Stromal cell of bone marrow (primary cell): ENCODE measurements around the gene OTOF.
"Not testable (repeated sequence)": the region's sequence is repeated elsewhere in the genome, so short reads cannot be mapped to it uniquely, and the experiment has no call there.

ENCODE experiments used
- DNase-seq: peaks from one replicate; pipeline ENCODE4 v3.0.0-alpha.2; 2012; ENCODE audit warnings: low read depth

Gene OTOF

DNA sequence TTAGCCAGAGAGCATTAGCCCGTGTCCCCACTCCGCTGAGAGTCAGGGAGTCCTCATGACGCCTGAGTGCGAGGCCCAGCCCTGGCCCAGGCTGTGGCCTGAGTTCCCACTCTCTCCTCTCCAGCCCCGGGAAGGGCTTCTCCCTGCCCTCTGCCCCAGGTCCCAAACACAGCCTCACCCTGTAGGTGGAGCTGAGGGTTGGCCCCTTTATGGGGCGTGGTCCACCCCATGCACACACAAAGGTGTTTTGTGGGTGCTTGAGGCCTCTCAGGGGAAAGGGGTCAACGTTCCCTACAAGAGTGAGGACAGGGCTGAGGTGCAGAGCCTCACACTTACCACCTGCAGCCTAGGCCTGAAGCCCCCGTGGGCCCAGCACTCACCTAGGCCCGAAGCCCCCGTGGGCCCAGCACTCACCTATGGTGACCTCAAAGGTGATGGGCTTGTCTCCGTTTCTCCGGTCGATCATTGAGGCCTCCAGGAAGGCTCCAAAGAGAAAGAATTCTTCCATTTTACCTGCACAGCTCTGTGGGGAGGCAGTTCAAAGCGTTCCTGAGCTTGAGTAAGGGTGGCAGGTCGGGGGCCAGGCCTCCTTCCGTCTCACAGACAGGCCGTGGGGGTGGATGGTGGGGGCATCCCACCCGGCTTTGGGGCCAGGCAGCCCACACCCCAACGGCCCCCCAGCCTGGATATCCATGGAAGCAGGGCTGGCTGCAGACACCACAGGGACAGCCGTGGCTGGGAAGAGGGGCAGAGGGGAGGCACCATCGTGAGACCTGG is 2.1 kb upstream of the OTOF start:
- DNase-seq = no peak

DNA sequence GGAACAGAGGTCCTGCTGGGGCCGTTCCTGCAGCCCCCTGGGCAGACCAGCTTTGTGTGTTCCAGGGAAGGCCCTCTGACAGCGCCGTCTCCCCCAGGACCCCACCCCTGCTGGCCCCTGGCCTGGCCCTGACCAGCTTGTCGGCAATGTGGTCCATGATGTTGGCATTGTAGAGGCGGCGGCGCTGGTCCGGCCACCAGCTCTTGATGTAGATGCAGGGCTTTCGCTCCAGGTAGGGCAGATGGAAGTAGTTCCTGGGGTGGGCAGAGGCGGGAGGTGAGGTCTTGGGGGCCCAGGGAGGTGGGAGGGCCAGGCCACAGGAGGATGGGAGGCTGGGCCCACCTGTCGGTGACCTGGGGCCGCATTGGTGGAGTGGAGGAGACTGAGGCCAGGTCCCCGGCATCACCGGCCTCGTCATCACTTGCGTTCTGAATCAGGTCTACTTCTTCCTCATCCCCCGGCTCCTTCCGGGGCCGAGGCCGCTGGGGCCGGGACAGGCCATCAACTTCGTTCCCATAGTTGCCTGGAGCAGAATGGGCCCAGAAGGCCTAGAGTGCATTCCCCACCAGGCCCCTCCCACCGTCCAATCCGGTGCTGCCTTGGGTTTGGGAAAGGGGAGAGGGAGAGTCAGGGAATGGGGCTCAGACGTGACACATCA is 1.3 kb upstream of the OTOF start:
- DNase-seq = no peak

DNA sequence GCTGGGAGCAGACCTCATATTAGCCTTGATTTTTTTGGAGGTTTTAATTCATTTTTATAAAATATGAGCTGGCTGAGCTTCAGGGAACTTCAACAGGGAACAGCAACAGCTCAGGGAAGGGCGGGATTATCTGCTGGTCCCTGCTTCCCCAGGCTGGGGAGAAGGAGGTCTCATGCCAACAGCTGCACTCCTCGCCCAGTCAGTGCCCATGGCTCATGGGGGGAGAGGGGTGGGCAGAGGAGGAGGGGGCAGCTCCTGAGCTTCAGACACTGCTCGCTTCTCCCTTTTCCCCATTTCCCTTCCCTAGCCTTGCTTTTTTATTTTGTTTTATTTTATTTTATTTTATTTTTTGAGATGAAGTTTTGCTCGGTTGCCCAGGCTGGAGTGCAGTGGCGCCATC is 442 bp upstream of the OTOF start:
- DNase-seq = no peak

DNA sequence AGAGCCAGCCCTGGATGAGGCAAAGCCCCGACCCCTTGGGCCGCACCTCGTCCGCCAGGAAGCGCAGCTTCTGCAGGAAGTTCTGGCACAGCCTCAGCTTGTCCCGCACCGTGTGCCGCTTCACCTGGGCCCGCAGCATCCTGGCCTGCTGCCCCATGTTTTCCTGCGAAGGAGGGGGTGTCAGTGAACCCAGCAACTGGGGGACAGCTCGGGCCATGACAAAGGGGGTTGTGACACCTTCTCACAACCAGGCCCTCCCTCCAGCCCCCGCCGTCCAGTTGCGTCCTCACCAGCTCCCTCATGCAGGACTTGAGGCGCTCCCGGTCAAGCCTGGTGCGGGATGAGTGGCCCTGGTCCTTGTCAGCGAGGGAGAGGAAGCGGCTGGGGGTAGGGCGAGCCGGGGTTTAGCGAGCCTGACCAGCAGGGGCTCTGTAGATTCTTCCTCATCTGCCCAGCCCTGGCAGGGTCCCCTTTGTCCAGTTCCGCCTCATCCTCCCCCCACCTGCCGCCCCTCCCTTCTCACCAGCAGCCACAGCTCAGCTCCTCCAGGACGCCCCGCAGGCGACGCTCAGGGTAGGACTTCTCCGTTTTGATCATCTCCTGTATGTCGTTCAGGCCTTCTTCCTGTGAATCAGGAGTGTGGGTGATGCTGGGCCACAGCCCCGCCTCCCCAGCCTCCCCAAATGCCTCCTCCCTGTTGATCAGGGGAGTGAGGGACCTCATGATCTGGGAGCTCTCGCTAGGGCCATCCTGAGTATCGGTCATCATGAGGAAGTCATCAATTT is 606 bp downstream of the OTOF start:
- no peak for DNase-seq

DNA sequence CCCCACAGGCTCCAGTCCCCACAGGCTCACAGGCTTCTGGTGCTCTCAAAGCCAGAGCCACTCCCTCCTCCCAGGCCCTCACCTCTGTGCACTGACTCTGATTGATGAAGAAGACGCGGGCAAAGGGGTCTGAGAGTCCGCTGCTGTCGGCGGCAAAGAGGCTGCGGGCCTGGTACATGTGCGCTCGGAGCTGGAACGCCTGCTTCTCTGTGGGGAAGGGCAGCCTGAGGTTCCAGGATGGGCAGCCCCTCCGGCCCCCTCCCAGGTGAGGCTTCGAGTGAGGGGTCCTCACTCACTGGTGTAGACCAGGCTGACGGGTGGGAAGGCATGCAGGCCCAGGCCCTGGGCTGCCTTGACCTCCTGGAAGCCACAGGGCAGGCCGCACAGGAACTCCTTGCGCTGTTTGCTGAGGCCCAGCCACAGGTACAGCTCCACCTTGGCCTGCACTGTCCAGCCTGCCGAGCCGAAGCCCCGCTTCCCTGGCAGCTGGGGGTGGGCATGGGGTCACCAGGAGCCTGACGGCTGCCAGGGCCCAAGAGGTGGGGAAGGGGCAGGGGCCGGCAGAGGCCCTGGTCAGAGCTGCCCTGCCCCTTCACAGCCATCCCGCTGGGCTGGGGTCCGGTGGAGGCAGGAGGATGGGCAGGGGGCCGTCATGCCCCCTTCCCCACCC is 2.0 kb downstream of the OTOF start:
- DNase-seq = no peak

DNA sequence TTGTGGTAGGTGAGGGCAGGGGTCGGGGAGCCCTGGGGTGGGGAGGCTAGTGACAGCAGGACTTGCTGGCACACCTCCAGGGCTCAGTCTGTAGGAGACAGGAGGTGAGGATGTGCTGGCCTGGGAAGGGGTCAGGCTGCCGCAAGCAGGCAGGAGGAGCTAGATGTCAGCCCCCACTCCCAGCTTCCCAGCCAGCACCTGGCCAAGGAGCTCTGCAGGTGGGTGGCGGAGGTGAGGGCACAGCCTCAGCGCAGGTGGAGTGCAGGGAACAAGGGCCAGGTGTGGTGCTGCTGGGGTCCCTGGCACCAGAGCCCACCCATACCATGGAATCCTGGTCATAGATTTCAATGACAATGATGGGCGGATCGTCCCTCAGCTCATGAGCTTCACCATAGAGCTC is 2.9 kb downstream of the OTOF start:
- DNase-seq = no peak

DNA sequence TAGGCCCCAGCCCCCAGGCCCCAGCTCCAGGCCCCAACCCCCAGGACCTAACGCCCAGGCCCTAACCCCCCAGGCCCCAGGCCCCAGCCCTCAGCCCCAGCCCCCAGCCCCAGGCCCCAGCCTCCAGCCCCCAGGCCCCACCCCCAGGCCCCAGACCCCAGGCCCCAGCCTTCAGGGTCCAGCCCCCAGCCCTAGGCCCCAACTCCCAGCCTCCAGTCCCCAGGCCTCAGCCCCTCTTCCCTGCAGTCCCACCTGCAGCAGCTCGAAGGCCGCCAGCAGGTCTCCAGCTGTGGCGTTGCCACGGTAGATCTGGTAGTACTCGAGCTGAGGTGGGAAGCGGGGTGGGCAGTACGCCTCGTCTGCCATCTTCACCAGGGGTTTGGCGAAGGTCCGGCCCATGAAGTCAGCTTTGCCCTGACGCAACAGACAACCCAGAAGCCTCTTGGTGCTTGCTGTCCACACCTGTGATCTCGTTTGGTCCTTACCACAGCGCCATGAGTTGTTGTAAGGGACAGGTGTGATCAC is 3.6 kb downstream of the OTOF start:
- DNase-seq = no peak

DNA sequence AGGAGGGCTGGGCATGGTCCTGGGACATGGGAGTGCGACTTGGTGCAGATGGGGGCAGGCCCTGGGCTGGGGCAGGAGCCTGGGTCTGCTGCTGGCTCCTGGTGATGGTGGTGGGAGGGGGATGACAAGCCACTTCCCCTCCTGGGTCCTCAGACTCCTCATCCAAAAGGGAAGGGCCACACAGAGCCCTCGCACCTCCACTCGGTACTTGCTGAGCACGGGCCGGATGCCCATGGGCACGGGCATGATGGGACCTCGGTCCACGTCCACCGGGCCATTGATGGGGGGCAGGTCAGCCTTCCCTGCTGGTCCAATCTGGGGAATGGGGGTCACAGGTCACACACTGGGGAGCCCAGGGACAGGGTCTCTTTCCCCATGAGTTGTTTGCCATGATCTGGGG is 4.1 kb downstream of the OTOF start:
- no peak for DNase-seq

DNA sequence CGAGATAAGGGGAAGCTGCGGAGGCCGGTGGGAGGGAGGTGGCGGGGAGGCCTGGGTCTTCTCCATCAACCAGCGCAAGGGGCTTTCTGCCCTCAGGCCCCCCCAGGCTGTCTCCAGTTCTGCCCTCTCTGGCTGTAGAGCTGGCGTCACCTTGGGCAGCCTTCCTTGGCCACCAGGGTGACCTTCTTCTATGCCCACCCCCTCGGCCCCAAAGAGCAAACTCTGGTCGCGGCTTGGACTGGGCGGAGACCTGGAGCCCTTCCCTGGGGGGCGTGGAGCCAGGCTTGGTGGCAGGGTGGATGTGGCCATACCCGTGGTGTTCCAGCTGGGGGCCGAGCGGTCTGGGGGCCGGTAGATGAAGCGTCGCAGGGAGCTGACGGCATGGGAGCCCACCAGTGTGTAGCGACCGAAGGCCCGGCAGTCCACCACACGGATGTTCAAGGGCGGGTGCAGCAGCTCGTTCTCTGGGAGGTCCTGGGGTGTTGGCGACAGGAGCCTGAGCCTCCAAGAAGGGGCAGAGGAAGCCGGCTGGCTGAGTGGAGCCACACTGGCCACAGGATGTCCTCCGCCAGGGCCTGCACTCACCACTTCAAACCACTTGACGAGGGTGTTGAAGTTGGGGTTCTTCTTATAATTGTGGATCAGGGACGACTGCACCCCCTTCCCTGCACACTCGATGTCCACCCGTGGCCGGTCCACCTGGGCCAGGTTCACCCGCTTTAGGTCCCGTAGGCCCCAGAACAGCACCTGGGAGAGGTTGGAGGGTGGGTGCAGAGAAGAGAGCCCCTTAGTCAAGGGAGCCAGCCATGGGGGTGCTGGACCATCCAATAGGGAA is 4.9 kb downstream of the OTOF start:
- no peak for DNase-seq

DNA sequence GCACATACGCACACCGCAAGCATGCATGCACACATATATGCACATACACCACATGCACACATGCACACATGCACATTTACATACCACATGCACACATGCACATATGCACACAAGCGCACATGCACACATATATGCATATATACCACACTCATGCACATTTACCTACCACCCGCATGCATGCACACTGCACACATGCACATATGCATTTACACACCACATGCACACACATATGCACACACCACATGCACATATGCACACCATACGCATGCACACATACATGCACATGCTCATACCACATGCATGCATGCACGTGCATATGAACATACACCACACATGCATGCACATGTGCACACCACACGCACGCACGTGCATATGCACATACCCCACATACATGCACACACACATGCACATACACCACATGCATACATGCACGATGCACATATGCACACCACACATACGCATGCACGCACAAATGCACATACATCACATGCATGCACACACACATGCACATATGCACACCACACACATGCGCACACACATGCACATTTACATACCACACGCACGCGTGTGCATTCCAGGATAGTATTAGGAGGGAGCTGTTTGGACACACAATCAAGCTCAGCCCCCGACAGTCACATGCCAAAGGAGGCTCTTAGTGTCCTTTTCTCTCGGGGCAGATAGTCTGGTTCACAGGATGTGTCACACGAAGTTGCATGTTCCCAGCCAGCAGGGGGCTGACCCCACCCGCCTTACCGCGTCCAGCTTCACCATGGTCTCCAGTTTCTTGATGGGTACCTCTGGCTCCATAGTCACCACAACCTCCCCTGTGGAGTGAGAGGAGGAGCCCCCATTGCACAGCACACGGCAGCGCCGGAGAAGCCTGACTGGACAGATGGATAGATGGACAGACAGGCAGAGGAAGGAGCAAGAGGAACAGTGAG is 5.9 kb downstream of the OTOF start:
- DNase-seq = no peak

DNA sequence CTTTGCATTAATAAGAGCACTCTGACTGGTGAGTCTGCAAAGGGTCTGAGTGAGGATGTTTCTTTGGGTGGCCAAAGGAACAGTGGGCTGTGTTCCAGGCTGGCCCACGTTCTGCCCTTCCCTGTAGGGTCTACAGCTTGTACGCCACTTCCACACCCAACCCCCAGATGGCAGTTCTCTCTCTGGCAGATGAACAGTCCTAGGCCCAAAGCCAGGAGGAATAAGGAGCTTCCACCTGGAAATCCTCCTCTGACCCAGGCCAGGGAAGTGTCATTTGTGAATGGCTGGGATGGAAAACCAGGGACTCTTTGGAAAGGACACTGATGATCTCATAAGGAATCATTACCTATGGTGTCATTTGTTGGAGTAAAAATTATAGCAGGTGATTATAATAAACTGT is 6.6 kb downstream of the OTOF start:
- no peak for DNase-seq

DNA sequence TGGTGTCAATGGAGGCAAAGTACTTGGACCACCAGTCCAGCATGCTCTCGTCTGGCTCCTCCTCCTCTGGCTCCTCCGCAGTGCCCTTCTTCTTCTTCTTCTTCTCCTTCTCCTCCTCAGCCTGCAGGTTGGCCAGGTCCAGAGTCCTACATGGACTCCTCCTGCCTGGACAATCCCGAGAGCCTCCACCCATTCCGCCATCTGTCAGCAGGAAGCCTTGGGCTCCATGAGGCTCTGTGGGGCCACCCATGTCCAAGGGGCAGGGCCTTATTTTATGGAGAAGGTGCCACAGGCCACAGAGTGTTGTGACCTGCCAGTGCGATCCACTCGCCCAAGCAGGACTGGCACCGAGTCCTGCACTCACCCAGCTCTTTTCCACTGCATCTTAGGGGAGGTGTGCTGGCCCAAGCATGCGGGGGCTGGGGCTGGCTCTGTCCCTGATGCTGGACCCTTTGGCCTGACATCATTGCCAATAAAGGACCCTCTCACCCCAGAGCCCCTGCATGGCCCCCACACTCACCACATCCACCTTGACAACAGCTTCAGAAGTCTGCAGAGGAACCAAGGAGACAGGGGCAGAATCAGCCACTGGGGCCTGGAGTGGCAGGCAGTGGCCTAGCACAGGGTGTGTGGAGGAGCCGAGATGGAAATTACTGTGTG is 7.2 kb downstream of the OTOF start:
- no peak for DNase-seq

DNA sequence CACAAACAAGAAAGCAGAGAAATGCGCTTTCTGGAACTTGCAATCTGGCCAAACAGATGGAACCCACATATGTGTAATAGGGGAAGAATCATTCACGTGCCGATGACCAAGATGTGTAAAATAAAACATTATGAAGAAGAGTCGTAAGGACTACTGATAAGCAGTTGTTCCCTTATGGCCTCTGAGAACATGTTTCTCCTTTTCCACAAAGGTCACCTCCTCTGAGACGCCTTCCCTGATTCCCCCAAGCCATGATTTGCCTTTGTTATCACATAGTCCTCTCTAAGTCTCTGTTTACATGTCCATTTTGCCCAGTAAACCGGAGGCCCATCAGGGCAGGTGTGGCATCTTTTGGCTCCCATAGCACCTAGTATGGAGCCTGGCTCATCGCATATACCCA is 8.0 kb downstream of the OTOF start:
- no peak for DNase-seq

DNA sequence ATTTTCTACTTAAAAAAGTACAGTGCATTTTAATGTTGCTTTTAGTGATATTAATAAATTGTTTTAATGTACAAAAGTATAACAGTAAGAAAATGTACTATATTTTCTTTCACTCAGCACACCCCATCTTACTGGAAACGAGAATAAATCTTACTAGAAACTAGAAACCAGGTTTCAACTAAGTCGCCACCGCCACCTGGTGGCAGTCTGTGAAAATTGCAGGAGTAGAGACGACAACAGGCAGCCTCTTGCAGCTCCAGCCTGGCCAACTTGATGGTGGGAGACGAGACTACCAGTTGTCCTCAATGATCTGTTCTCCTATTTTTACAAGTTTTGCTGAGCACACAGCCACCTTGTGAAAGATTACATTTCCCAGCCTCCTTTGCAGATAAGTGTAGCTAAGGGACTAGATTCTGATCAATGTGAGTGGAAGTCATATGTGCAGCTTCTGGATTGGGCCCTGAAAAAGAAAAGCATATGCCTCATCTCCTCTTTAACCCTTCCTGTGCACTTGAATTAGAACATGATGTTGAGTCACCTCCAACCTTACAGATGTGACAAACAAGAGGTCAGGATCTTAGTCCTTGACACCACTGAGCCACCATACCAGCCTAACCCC is 8.7 kb downstream of the OTOF start:
- no peak for DNase-seq

DNA sequence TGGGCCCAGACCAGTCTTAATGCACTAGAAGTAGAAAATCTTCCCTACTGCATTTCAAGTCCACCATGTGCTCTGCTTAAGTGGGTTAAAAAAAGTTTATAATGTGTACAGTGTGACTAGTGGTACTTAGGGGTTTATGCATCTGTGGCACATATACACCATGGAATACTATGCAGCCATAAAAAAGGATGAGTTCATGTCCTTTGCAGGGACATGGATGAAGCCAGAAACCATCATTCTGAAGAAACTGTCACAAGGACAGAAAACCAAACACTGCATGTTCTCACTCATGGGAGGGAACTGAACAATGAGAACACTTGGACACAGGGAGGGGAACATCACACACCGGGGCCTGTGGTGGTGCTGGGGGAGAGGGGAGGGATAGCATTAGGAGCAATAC is 9.4 kb downstream of the OTOF start:
- not testable (repeated sequence) for DNase-seq

DNA sequence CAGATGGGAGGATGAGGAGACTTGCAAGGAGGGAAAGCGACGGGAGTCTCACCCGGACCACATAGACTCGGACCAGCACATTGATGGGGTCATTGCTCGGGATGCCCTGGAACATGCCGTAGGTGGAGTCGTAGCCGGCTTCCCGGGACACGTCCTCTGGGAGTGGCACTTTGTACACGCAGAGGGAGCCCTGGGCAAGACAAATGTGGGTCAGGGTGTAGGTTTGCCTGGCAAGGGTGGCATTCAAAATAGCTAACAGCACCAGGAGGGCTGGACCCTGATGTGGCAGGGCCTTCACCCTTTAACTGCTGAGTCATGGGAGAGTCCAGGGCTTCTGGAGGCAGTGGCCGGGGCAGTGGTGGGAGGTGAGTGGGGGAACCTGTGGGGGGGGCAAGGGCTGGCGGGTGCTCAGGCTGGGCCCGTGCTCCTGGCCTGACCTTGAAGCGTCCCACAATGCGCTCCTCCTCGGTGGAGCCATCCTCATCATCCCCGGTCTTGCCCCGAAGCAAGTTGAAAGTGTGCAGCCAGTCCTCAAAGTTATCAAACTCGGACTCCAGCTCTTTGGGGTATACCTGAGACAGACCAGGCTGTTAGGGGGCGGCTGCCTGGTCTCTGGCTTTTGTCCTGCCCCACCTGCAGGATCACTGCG is 11.1 kb downstream of the OTOF start:
- DNase-seq = no peak

DNA sequence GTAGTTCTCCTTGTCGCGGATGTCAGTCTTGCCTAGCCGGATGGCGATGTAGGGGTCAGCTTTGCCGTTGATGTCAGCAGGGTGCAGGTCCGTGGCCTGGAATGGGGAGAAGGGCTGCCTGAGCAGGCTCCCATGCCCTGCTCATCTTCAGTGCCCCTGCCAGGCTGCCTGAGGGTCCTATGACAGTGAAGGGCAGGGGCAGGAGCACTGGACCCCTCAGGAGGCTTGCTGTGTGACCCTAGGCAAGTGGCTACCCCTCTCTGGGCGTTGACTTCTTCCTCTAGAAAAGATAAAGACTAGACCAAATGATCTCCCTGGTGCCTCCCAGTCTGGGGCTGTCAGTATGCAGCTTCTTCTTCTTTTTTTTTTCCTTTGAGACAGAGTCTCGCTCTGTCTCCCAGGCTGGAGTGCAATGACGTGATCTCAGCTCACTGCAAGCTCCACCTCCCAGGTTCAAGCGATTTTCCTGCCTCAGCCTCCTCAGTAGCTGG is 11.9 kb downstream of the OTOF start:
- DNase-seq = no peak

DNA sequence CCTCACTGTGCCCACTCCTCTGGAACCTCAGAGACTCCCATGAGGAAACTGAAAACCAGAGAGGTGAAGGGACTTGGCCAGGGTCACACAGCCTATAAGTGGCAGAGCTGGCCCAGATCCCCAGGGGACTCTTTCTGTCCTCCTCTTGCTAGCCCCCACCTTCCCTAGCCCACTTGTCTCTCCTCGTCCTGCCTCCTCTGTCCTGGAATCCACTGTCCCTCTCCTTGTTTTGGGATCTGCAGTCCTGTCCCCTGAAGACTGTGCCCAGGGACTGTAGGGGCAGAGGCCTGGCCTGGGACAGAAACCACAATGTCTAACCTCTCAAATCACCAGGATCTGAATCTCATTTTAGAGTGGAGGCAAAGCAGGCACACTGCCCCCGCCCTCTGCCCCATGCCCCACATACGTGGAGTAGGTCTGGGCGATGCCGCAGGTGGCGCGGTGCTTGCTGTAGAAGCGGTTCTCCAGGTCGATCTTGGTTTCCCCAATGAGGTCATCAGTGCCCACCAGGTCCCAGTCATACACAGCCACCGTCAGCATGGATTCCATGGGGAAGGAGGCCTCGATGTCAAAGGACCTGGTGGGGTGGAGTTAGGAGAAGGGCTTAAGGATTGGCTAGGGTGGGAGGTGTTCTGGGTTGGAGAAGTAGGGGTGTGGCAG is 12.5 kb downstream of the OTOF start:
- no peak for DNase-seq
